GM19324 (cell line): ENCODE measurements around the gene ZMIZ1.

Source experiments
- ATAC-seq: cut with Tn5 transposase; IDR thresholded peaks from one replicate; pipeline ENCODE4 v1.9.1; 2021; ENCODE audit warnings: mild to moderate bottlenecking, moderate library complexity; ENCODE audit not compliant: unreplicated experiment, low FRiP score

The ZMIZ1 gene

DNA sequence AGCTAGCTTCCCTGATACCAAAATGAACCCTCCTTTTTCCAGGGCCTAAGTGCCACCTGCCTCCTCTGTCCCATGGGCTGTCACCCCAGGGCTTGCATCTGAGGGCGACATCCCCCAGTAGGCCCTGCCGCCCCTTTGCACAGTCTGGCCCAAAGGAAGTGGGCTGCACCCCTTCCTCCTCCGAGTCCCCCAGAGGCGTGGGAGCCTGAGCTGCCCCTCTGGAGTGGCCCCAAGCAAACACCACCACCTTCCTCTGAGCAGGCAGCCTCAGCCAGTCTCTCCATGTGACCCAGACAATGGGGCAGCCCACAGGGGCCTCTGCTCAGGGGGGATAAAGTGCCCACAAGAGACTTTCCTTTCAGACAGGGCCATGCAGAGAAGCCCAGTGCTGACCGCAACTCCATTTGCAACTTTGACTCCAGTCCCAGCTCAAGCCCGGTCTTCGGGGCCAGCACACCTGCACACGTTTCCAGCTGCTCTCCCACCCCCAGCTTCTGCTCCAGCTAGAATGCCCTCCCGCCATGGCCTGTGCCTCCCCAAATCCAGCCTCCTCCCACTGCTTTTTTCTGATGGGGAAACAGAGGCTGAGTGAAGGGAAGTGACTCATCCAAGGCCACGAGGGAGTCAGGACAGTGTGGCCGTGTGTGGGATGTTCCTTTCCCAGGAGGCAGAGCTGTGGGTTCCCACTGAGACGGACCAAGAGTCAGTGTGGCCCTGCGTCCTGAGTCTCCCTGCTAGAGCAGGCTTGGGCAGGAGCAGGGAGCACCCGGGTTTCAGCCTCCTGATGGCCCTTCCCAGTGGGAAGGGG is 111.9 kb downstream of the ZMIZ1 start:
- no peak for ATAC-seq

DNA sequence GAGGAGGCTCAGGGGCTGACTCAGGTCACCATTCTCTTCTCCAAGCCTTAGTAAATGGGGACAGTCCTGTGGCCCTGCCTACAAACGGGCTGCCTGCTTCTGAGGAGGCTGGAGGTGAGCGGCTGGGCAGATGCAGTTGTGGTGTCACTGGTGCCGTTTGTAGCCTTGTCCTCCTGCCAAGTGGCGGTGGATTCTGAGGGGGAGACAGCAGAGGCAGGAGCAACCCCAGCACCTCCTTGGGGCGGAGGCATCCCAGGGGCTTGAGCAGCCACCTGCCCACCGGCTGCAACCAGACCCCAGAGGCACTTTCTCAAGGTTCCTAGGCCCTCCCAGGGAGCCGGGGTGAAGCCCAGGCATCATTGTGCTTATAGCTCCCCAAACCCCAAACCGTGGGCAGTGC is 112.5 kb downstream of the ZMIZ1 start:
- no peak for ATAC-seq

DNA sequence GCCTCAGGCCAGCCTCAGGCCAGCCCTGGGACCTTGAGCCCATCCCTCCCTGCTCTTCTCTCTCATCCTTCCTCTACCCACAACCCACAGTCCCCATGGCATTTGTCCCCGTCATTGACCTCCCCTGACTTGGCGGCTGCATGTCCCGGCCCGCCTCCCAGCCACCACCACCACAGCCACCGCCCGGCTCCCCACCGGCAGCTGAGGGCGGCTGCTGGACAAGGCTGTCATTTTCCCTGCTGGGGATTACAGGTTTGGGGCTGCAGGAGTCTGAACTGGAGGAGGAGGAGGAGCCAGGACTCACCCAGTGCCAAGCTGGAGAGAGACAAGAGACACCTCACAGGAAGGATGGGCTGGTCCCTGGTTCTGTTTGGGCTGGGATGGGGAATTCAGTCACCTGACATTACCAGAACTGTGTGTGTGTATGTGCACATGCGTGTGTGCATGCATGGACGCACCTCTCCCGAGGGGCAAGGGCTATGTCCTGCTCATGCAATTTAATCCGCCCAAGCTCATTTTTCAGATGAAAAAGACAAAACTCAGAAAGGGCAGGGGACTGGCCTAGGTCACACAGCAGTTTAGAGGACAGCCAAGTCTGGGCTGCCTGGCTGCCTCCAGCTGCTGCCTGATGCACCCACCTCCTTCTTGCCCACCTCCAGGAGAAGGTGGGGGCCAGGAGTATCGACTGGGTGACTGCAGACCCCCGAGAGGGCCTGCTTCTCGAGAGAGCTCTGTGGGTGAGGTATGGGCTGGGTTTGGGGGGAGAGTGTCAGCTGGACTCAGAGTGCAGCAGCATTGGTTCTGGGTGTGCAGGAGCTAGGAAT is 113.1 kb downstream of the ZMIZ1 start:
- ATAC-seq = no peak

DNA sequence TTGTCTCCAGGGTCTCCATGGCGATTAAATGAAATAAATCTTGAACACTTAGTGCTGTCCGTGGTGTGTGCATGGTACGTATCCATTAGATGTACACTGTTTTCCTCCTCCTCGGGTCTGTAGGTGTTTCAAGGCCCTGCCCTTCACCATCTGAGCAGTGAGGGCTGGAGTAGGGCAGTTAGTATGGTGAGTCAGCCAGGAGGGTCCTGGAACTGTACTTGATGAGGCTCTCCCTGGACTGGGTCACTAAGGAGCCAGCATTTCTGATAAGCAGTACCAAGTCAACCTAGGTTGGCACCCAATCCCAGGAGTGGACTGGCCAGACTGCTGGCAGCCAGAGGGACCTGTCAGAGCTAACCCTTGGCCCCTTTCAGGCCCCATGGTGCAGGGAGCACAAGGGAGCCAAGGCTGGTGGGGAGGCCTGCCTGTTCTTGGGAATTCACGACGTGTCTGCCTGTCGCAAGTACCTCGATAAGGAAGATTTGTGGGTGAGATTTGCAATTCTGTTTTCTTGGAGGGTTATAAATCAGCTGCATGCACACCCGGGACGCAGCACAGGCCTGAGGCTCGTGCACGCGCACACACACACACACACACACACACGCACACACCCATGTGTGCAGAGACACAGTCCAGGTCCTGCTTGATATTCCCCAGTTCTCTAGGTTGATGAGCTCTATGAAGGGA is 114.2 kb downstream of the ZMIZ1 start:
- no peak for ATAC-seq

DNA sequence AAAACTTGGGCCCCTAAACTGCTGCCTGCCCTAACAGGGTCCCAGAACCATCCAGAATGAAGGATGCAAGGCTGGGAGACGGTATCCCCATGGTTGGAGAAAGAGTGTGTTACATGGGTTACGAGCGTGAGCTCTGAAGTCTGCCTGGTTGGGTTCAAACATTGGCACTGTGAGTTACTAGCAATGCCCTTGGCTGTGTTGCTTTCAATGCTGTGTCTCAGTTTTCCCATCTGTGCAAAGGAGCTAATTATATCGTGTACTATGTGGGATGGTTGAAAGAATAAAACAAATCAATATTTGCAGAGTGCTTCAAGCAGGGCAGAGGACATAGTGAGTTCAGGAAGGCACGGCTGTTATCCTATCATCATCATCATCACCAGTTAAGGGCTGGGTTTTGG is 114.7 kb downstream of the ZMIZ1 start:
- ATAC-seq = no peak

DNA sequence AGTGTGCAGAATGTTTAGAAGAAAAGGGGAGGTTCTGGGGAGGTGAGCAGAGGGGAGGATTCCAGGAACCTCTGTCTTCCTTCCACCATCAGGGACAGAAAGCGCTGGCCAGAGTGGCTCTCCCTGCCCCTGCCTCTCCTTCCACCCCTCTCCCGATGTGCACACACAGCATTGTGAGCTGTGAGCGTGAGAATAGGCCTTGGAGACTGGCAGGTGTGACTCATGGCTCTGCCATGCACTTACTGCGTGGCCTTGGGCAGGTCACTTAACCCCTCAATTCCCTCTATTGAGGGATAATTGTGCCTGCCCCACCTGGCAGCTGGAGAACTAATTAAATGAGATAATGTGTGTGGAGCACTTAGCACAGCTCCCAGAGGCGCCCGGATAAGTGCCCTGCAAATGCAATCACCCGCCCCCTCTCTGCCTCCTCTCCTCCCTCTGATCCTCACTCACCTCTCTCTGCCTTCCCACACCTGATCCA is 115.4 kb downstream of the ZMIZ1 start:
- no peak for ATAC-seq

DNA sequence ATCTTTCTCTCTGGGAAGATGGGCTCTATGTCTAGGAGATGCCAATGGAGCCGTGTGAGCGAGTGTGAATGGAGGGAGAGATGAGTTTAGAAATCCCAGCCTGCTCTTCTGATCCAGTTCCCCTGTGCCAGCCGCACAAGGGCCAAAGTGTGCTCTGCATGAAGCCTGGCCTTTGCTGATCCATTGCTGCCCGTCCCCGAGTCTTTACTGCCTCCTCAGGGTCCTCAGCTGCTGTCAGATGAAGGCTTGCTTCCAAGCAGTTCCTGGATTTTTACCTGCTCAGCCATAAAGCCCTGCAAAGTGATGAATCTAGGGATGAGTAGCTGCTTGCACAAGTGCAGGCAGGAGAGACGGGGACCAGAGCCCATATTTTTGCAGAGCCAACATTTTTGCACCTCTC is 115.9 kb downstream of the ZMIZ1 start:
- no peak for ATAC-seq

DNA sequence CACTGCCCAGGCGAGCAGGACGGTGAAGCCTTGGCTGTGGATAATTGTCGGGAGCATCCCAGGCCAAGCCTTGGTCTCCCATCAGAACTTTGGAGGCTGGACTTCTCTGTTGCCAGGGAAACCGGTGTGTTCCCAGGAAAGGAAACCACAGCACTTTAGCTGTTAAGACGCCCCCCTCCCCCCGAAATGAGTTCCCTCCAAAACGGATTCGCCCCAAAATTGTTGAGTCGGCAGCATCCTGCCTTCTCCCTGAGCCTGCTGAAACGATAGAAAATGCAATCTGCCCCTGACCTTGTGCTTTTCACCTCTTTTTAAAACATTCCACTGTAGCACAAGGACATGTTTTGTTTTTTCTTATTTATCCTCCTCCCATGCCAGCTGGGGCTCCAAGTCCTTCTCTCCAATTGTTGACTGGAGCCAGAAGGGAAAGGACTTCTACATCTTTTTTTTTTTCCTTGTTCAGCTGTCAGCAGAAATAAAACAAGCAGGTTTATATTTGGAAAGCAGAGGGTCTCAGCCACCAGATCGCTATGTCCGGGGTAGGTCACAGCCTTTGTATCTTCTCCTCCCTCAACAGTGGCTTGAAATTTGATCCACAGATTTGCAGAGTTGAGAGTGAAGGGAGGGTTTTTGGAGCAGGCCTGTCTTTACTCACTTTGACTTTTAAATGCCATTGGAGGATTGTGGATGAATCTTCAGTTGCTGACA is 116.5 kb downstream of the ZMIZ1 start:
- ATAC-seq = no peak

DNA sequence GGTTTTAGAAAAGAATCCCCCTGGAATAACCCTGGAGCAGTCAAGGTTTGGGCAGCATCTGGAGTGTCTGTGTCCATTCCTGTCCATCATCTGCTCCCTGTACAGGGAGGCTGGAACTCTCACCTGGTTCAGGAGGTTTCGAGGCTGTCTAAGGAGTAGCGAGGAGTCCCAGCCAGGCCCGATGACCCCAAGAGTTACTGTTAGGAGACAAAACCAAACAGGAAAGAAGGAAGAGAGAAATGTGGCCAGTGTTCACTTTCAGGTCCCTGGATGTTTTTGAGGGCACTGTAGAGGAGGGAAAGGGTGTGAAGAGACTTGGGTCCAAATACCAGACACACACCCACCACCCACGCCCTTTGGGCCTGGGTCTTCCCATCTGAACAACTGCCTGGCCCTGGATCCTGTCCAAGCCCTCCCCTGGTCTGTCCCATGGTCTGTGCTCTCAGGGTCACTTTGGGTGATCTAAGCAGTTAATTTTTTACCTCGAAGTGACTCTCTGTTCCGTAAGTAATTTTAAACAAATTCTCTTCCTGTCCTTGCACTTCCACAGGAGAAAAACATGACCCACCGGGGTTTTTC is 117.1 kb downstream of the ZMIZ1 start:
- peak; percentile 41 for ATAC-seq

DNA sequence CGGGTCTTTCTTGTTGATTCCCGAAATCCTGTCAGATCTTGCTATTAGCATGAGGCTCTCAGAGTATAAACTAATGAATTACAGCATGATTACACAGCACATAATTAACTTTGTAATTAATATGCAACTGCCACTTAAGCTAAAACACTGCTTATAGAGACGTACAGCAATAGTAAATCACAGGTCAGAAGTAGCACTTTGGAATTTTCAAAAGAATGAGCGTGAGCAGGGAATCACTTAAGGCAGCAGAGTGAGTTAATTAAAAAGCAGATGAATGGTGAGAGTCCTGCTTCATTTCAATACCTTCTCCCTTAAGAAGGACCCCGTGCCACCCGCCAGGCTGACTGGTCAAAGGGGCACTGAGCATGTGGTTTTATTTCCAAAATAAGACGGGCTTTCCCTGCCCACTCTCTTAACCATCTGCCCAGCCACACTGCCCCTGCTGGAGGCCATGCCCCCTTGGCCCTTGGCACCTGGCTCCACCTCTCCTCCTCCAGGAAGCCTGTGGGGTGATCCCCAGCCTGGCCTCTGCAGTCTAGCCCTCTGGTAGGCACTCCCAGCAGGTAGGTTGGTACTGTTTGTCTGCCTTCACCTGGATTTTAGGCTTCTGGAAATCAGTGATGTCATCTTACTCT is 117.8 kb downstream of the ZMIZ1 start:
- no peak for ATAC-seq

DNA sequence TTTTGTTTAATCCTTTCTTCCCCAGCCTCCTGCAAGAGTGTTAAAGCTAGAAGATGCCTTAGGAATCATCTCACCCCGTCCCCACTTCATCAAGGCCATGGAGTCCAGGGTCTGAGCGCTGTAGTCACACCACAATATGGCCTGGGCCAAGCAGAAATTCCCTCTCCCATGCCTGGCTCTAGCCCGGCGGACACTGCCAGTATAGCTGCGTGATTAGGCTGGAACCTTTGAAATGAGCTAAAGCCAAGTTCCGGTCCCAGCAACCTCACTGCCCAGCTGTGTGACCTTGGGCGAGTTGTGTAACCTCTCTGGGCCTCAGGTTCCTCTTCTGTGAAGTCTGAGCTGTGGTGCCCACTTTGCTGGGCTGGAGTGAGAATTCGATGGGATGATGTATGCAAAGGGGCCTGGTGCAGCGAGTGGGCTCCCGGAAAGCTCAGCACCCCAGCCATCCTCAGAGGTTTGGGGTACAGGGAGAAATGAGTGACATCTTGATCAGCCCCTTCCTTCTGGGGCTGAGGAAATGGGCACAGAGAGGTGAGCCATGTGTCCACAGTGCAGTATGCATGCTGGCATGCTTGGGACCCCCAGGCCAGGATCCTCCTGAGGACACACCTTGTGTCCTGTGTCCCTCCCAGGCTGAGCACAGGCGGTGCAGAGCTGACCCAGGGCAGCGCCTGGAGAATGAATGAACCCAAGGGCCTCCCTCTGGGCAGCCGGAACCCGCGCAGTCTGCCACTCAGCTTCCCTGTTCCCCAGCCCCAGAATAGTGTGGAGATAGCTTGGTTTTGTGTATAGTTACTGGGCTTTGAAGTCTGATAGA is 118.6 kb downstream of the ZMIZ1 start:
- ATAC-seq = no peak

DNA sequence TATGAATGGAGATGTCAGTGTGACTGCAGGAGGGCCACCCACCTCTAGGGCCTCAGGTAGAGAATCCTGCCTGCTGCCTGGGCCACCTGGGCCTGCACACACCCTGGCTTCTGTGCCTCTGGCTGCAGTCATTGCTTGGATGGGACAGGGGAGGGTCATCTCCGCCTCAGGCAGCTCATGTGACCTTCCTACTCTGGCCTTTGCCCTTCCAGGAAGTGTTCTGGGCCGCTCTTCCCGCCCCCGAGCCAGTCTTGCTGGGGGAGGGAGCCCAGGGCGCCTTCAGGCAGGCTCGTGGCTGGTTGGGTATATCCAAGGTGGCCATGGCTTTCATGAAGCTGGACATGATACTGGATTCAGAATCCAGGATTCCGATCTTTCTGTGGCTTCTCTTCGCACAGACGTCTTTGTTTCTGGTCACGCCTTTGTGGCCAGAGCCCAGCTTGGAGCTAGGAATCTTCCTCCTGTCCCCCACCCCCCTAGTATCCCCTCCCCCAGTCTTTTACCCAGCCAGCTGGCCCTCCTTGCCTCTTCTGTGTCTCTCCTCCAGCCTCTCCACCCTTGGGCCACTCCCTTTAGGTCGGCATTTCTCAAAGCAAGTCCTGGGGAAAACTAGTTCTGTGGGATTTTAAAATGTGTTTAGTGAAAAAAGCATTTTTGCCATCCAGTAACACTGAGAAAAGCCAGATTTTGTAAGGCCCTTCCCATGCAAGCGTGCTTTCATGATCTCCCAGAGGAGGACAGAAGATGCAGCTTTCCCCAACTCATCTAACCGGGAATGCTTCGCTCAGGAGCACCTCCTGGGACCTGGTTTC is 119.6 kb downstream of the ZMIZ1 start:
- ATAC-seq = no peak

DNA sequence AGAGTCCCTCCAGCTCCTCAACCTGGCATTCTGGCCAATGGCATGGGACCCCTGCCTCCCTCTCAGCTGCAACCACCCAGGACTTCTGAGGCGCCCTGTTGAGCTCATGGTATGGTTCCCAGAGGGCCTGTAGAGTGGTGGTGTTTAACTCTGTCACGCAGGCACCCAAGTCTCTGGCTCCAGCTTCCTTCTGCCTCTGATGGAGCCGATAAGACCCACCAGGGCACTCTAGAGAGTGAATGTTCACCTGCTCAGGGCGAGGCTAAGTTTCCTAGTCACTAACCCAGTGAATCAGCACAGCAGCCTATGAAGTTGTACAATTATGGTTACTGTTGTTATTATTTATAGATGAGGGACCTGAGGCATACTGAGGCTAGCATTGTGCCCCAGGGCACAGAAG is 120.4 kb downstream of the ZMIZ1 start:
- ATAC-seq = no peak

DNA sequence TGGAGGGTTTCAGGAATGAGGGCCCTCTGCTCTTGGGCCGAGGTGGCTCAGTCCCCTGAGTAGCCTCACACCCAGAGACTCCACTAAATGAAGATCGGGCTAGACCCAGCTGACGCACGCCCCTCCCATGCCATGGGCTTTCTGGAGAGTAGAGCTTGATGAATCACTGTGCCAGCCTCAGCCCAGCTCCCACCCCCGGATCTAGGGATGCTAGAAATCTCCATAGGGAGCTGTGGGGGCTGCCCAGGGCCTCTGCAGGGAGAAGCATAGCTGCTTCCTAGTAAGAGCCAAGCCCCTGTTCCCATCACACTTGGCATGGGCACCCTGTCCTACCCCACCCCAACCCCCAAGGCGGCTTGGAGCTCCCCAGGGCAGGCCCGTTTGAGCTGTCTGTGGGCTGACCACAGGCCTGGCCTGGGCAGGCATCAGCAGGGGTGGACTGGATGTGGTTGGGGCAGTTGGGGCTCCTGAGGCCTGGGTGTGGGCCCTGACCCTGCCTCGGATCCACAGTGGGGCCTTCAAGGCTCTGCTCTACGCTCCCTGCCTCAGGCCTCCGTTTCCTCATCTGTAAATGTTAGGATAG is 121.2 kb downstream of the ZMIZ1 start:
- ATAC-seq = no peak

DNA sequence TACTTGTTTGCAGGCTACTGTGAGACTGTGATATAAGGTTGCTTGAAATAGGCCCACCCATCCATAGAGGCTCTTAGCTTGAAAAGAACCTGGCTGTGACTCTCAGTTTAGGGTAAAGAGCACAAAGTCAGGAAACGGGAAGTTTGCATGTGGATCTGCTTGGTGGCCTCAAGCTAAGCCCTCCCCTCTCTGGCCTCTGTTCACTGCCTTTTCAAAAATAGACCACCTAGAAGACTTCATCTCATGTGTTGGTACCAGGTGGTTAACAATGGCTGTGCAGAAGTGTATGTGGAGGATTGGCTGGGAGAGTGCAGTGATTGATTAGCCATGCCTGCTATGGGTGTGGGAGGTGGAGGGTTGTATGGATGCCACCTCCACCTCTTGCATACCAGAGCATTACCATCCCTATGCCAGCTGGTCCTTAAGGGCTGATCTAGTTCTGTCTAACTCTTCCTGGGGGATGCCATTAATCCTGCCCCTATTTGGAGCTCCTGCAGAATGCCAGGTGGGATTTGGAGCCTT is 122.0 kb downstream of the ZMIZ1 start:
- no peak for ATAC-seq

DNA sequence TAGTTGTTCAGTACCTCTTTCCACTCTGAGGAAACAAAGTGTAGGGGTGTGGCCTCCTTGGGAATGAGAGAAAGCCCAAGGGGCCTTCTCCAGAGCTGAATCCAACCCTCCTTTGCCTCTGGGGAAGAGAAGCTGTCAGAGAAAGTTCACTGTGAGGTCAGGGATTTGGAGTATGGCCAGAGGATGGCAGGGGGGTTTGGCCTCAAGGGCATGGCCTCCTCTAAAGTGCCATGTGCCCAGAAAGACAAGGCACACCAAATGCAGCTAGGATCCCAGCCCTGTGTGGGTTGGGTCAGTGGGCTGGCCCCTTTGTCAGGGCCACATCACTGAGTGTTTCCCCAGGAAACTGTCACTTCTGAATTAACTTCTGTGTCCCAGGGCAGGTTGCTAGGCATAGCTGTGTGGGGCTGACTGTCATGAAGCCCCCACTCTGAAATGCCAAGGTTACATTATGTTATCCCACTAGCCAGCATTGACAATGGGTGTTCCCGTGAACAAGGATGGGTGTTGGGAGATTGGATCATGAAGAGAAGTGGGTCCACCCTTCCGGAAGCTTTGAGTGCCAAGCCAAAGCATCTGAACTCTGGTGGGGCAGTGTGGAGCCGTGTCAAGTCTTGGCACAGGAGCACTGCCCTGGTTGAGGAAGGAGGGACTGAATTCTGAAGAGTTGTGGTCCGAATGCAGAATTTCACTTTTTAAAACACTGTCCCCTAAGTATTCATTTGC is 123.3 kb downstream of the ZMIZ1 start:
- ATAC-seq = no peak

DNA sequence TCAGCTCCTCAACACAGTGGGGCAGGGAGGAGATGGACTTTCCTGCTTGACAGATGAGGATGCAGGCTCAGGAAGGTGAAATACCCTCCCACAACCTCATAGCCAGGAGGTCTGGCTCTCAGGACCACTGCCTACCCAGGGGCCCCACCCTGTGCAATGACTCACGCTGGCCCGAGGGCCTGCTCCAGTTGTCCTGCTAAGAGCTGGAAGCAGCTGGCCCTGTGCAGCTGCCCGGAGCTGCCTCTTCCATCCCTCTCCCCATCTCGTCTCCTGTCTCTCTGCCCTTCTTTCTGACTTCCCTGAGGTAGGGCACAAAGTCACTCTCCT is 123.9 kb downstream of the ZMIZ1 start:
- ATAC-seq = no peak
